ENCODE measurements around the gene NUP50.
A peak's percentile ranks its signal among the peaks of the same experiment; 100 is the strongest.
"Not testable (repeated sequence)": the region's sequence is repeated elsewhere in the genome, so short reads cannot be mapped to it uniquely, and the experiment has no call there.

The NUP50 gene

GRCh38 chr22:45183974-45184373 lies 20.2 kb downstream of the NUP50 start:
- Histone ChIP-seq H3K27me3 (replicated peaks; ENCODE audit: control insufficient read depth, insufficient read depth, low read length) (no peaks in the 10 kb centered on the region), H3K36me3 (ENCODE audit: control insufficient read depth, insufficient read depth, low read length, severe bottlenecking) (peaks cover 64% of the 10 kb centered on the region), H3K4me1 (ENCODE audit: control insufficient read depth, insufficient read depth, low read length) (no peaks in the 10 kb centered on the region), H3K9ac (ENCODE audit: low read length) (no peak overlapping the region), H3K9me3 (ENCODE audit: control insufficient read depth, low read length) (no peaks in the 10 kb centered on the region), H3K4me3 (ENCODE audit: low read length) (no peak overlapping the region)
- DNase-seq (ENCODE audit: low read depth), result no peak

GRCh38 chr22:45185718-45186514 lies 22.2 kb downstream of the NUP50 start:
- Histone ChIP-seq H3K27me3 (replicated peaks; ENCODE audit: control insufficient read depth, insufficient read depth, low read length) (no peaks in the 10 kb centered on the region), H3K9ac (ENCODE audit: low read length) (no peak overlapping the region), H3K4me1 (ENCODE audit: control insufficient read depth, insufficient read depth, low read length) (no peaks in the 10 kb centered on the region), H3K36me3 (ENCODE audit: control insufficient read depth, insufficient read depth, low read length, severe bottlenecking) (peaks cover 45% of the 10 kb centered on the region), H3K4me3 (ENCODE audit: low read length) (no peak overlapping the region), H3K9me3 (ENCODE audit: control insufficient read depth, low read length) (no peaks in the 10 kb centered on the region)
- DNase-seq (ENCODE audit: low read depth), result no peak

- Histone ChIP-seq H3K9me3 (ENCODE audit: control insufficient read depth, low read length) (no peaks in the 10 kb centered on the region), H3K4me1 (ENCODE audit: control insufficient read depth, insufficient read depth, low read length) (no peaks in the 10 kb centered on the region), H3K27me3 (replicated peaks; ENCODE audit: control insufficient read depth, insufficient read depth, low read length) (no peaks in the 10 kb centered on the region), H3K4me3 (ENCODE audit: low read length) (no peak overlapping the region), H3K9ac (ENCODE audit: low read length) (no peak overlapping the region), H3K36me3 (ENCODE audit: control insufficient read depth, insufficient read depth, low read length, severe bottlenecking) (peaks cover 31% of the 10 kb centered on the region)
- no peak for DNase-seq (ENCODE audit: low read depth)
Measured at GRCh38 chr22:45187891-45188290, 24.2 kb downstream of the NUP50 start.

- Histone ChIP-seq H3K27me3 (replicated peaks; ENCODE audit: control insufficient read depth, insufficient read depth, low read length) (no peaks in the 10 kb centered on the region), H3K4me1 (ENCODE audit: control insufficient read depth, insufficient read depth, low read length) (no peaks in the 10 kb centered on the region), H3K36me3 (ENCODE audit: control insufficient read depth, insufficient read depth, low read length, severe bottlenecking) (peaks cover 23% of the 10 kb centered on the region), H3K4me3 (ENCODE audit: low read length) (no peak overlapping the region), H3K9me3 (ENCODE audit: control insufficient read depth, low read length) (no peaks in the 10 kb centered on the region), H3K9ac (ENCODE audit: low read length) (no peak overlapping the region)
- no peak for DNase-seq (ENCODE audit: low read depth)
Measured at GRCh38 chr22:45188779-45189178, 25.1 kb downstream of the NUP50 start.

DNA sequence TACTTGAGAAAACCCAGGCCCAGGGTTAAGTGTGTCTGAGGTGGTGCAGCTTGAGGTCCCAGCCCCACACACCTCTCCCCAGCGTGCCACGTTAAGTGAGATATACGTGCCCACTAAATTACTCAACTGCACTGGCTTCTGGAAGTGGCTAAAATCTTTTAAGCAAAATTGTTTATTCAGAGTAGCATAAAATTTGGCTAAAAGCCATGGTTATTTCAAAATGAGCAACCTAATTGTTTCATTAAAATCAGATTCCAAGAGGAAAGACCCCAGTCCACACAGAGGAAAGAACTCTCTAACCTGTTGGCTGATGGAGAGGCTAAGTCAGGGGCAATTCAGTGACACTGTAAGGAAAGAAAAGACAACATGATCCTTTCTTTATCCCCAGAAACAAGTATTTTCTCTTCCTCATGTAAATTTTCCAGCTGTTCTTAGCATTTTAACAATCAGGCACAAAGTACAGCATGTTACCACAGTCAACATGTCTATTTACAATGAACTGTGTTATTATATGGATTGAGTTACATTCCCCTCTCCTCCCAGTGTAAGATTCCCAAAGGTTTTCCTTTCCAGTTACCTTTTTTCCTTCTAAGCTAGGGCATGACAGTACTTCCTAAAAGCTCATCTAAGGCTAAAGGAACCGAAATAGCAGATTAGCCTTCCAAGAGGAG lies 26.6 kb downstream of the NUP50 start:
- Histone ChIP-seq H3K27me3 (replicated peaks; ENCODE audit: control insufficient read depth, insufficient read depth, low read length) (no peaks in the 10 kb centered on the region), H3K4me1 (ENCODE audit: control insufficient read depth, insufficient read depth, low read length) (no peaks in the 10 kb centered on the region), H3K9me3 (ENCODE audit: control insufficient read depth, low read length) (no peaks in the 10 kb centered on the region), H3K9ac (ENCODE audit: low read length) (no peak overlapping the region), H3K4me3 (ENCODE audit: low read length) (no peak overlapping the region), H3K36me3 (ENCODE audit: control insufficient read depth, insufficient read depth, low read length, severe bottlenecking) (peaks cover 16% of the 10 kb centered on the region)
- peak; percentile 36 for DNase-seq (ENCODE audit: low read depth)

GRCh38 chr22:45191746-45192145 lies 28.0 kb downstream of the NUP50 start:
- not testable (repeated sequence) for H3K4me3 ChIP-seq (ENCODE audit: low read length); H3K9ac ChIP-seq (ENCODE audit: low read length); H3K4me1 ChIP-seq (ENCODE audit: control insufficient read depth, insufficient read depth, low read length); H3K27me3 ChIP-seq (replicated peaks; ENCODE audit: control insufficient read depth, insufficient read depth, low read length); DNase-seq (ENCODE audit: low read depth); H3K9me3 ChIP-seq (ENCODE audit: control insufficient read depth, low read length)
- peaks cover 18% of the 10 kb centered on the region for H3K36me3 ChIP-seq (ENCODE audit: control insufficient read depth, insufficient read depth, low read length, severe bottlenecking)

DNA sequence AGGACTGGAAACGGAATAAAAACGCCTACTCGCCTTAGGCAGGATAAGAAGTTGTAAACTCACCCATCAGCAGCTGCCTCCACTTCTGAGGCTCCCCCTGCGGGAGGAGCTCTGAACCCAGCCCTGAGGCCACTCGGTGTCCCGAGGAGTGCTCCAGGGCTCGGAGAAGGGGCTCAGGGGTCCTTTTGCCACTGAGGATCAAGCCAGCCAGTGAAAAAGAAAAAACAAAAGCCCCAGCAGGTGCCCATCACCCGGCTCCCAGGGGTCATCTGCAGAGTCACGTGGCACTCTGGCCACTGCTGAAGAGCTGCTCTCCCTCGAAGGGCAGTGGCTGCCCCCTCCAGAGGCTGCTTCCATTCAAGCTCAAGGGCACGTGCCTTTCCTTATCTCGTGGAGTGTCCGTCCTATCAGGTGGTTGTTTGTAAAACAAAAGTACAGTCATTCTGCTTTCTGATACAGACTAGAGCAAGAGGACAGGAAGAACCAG lies 29.0 kb downstream of the NUP50 start:
- Histone ChIP-seq H3K4me1 (ENCODE audit: control insufficient read depth, insufficient read depth, low read length) (no peaks in the 10 kb centered on the region), H3K9ac (ENCODE audit: low read length) (no peak overlapping the region), H3K36me3 (ENCODE audit: control insufficient read depth, insufficient read depth, low read length, severe bottlenecking) (peaks cover 27% of the 10 kb centered on the region), H3K4me3 (ENCODE audit: low read length) (no peak overlapping the region), H3K9me3 (ENCODE audit: control insufficient read depth, low read length) (no peaks in the 10 kb centered on the region), H3K27me3 (replicated peaks; ENCODE audit: control insufficient read depth, insufficient read depth, low read length) (no peaks in the 10 kb centered on the region)
- no peak for DNase-seq (ENCODE audit: low read depth)

- DNase-seq (ENCODE audit: low read depth), result no peak
Measured at GRCh38 chr22:45194686-45195085, 31.0 kb downstream of the NUP50 start.

GRCh38 chr22:45195616-45196015 lies 31.9 kb downstream of the NUP50 start:
- no peak overlapping the region for H3K4me3 ChIP-seq (ENCODE audit: low read length)
- DNase-seq (ENCODE audit: low read depth), result no peak

More at GRCh38 chr22:45194686-45195085, 31.0 kb downstream of the NUP50 start:
- H3K9ac ChIP-seq (ENCODE audit: low read length), result no peak overlapping the region
- no peaks in the 10 kb centered on the region for H3K4me1 ChIP-seq (ENCODE audit: control insufficient read depth, insufficient read depth, low read length)
- H3K4me3 ChIP-seq (ENCODE audit: low read length), result no peak overlapping the region
- H3K27me3 ChIP-seq (replicated peaks; ENCODE audit: control insufficient read depth, insufficient read depth, low read length), result no peaks in the 10 kb centered on the region
- peaks cover 41% of the 10 kb centered on the region for H3K36me3 ChIP-seq (ENCODE audit: control insufficient read depth, insufficient read depth, low read length, severe bottlenecking)
- no peaks in the 10 kb centered on the region for H3K9me3 ChIP-seq (ENCODE audit: control insufficient read depth, low read length)

GRCh38 chr22:45196308-45196707 lies 32.6 kb downstream of the NUP50 start:
- no peaks in the 10 kb centered on the region for H3K4me1 ChIP-seq (ENCODE audit: control insufficient read depth, insufficient read depth, low read length)
- H3K4me3 ChIP-seq (ENCODE audit: low read length), result no peak overlapping the region
- H3K27me3 ChIP-seq (replicated peaks; ENCODE audit: control insufficient read depth, insufficient read depth, low read length), result no peaks in the 10 kb centered on the region

More at GRCh38 chr22:45195616-45196015, 31.9 kb downstream of the NUP50 start:
- Histone ChIP-seq H3K27me3 (replicated peaks; ENCODE audit: control insufficient read depth, insufficient read depth, low read length) (no peaks in the 10 kb centered on the region), H3K9ac (ENCODE audit: low read length) (no peak overlapping the region), H3K36me3 (ENCODE audit: control insufficient read depth, insufficient read depth, low read length, severe bottlenecking) (peaks cover 50% of the 10 kb centered on the region), H3K9me3 (ENCODE audit: control insufficient read depth, low read length) (no peaks in the 10 kb centered on the region), H3K4me1 (ENCODE audit: control insufficient read depth, insufficient read depth, low read length) (no peaks in the 10 kb centered on the region)

GRCh38 chr22:45196926-45197605 lies 33.3 kb downstream of the NUP50 start:
- no peak for DNase-seq (ENCODE audit: low read depth)
- Histone ChIP-seq H3K9me3 (ENCODE audit: control insufficient read depth, low read length) (no peaks in the 10 kb centered on the region), H3K27me3 (replicated peaks; ENCODE audit: control insufficient read depth, insufficient read depth, low read length) (no peaks in the 10 kb centered on the region), H3K9ac (ENCODE audit: low read length) (no peak overlapping the region), H3K4me1 (ENCODE audit: control insufficient read depth, insufficient read depth, low read length) (no peaks in the 10 kb centered on the region), H3K4me3 (ENCODE audit: low read length) (no peak overlapping the region), H3K36me3 (ENCODE audit: control insufficient read depth, insufficient read depth, low read length, severe bottlenecking) (peaks cover 60% of the 10 kb centered on the region)

More at GRCh38 chr22:45196308-45196707, 32.6 kb downstream of the NUP50 start:
- DNase-seq (ENCODE audit: low read depth), result no peak
- no peak overlapping the region for H3K9ac ChIP-seq (ENCODE audit: low read length)
- peaks cover 56% of the 10 kb centered on the region for H3K36me3 ChIP-seq (ENCODE audit: control insufficient read depth, insufficient read depth, low read length, severe bottlenecking)
- no peaks in the 10 kb centered on the region for H3K9me3 ChIP-seq (ENCODE audit: control insufficient read depth, low read length)
